ENCODE measurements around the gene TRIML1.

The TRIML1 gene, protein sequence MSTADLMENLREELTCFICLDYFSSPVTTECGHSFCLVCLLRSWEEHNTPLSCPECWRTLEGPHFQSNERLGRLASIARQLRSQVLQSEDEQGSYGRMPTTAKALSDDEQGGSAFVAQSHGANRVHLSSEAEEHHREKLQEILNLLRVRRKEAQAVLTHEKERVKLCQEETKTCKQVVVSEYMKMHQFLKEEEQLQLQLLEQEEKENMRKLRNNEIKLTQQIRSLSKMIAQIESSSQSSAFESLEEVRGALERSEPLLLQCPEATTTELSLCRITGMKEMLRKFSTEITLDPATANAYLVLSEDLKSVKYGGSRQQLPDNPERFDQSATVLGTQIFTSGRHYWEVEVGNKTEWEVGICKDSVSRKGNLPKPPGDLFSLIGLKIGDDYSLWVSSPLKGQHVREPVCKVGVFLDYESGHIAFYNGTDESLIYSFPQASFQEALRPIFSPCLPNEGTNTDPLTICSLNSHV

DNA sequence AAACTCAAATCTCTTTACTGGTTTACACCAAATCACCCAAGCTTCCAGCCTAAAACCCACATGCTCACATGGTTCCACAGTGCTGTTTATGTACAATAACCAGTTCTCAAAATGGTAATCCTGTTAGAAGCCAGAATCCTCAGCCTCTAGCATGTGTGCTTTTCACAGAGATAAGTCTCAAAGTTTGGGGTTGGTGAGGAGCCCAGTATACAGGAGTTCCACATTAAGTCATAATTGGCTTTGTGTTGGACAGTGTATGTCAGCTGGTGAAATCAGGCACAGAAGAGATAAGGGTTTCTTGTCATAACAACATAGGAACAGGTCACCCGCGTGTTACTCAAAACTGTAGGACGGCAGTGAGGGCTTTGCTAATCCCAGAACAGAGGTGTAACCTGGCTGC lies at the start of gene TRIML1:
TRIML1 (plus strand) TSS at position 301 of the 400 bp plus-strand sequence. CDS start 118 bp downstream, outside the sequence.
- in situ Hi-C loops (cut with MboI; ENCODE audit: low sequenced_read_pairs, unreplicated experiment): no loop called here
- TF ChIP-seq, protein P1, sequence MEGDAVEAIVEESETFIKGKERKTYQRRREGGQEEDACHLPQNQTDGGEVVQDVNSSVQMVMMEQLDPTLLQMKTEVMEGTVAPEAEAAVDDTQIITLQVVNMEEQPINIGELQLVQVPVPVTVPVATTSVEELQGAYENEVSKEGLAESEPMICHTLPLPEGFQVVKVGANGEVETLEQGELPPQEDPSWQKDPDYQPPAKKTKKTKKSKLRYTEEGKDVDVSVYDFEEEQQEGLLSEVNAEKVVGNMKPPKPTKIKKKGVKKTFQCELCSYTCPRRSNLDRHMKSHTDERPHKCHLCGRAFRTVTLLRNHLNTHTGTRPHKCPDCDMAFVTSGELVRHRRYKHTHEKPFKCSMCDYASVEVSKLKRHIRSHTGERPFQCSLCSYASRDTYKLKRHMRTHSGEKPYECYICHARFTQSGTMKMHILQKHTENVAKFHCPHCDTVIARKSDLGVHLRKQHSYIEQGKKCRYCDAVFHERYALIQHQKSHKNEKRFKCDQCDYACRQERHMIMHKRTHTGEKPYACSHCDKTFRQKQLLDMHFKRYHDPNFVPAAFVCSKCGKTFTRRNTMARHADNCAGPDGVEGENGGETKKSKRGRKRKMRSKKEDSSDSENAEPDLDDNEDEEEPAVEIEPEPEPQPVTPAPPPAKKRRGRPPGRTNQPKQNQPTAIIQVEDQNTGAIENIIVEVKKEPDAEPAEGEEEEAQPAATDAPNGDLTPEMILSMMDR (IDR thresholded peaks at IDR 0.05; ENCODE audit: borderline replicate concordance, control extremely low read depth, extremely low read depth, insufficient read depth, missing control alignments): no peak

DNA sequence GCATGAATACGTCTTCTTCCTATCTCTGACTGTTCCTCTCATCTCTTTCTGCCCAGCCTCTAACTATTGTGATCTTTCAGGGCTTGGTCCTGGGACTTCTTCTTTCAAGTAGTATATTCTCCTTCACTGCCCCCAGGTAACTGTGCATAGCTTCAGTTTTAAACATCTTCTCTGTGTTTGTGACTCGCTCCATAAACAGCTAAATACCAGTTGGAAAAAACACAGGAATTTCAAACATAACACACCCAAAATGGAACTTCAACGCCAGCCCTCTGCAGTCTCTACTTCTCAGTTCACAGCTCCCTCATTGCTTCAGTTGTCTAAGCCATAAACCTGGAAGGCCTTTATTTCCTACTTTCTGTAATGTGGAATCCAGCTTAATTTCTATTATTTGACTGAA lies 46.4 kb upstream of the TRIML1 start:
- TF ChIP-seq, protein P1 (IDR thresholded peaks at IDR 0.05; ENCODE audit: borderline replicate concordance, control extremely low read depth, extremely low read depth, insufficient read depth, missing control alignments): no peak
- in situ Hi-C loops (cut with MboI; ENCODE audit: low sequenced_read_pairs, unreplicated experiment): no loop called here
- DNase-seq (ENCODE audit: low spot score): no peak

More for the DNA sequence above, at the start of gene TRIML1:
- DNase-seq (ENCODE audit: low spot score): no peak

DNA sequence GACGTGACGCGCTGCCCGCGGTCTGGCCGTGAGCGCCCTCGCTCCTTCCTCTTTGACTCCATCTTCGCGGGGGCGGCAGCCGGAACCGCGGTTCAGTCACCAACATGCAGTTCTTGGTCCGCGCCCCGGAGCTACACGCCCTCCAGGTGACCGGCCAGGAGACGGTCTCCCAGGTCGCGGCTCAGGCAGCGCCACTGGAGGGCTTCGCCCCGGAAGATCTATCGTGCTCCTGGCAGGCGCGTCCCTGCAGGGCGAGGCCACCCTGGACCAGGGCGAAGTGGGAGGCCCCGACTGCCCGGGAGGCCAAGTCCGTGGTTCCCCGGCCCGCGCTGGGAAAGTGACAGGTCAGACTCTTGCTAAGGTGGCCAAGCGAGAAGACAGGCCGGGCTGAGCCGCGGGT lies 32.8 kb upstream of the TRIML1 start:
- in situ Hi-C loops (cut with MboI; ENCODE audit: low sequenced_read_pairs, unreplicated experiment): no loop called here
- TF ChIP-seq, protein P1 (IDR thresholded peaks at IDR 0.05; ENCODE audit: borderline replicate concordance, control extremely low read depth, extremely low read depth, insufficient read depth, missing control alignments): no peak
- DNase-seq (ENCODE audit: low spot score): no peak

DNA sequence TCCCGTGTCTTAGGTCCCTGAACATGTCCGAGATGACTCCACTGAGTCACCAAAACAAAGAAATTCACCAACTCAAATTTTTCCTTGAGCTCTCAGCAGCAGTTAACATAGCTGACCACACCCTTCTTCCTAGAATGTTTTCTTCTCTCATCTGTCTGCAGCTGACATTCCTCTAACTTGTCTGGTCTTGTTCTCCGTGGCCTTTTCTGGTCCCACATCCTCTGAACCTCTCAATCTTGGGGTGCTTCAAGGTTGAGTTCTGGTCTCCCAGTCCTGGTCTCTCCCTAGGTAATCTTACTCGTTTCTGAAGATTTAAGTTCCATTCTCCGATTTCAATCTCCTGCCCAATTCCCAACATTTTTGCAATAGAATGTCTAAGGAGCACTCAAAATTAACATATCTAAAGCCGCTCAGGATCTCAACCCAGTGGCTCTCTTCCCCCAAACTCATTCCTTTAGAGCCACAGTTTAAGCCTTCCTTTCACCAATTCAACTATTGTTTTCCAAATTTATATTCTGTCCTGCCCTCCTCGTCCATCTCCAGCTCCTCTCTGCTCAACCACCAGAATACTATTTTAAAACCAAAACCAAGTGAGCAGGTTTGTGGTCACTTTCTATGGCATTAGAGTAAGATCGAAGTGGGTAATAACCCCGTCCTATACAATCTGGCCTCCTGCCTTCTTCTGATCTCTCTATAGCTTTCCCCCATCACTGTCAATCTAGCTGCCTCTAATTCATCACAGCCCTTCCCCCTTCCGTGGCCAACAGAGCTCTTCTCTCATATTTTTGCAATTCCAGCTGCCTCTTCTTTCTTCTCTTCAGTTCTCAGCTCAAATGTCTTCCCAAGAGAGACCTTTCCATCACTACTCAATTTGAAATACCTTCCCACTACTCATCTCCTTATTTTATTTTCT lies 31.1 kb upstream of the TRIML1 start:
- in situ Hi-C loops (cut with MboI; ENCODE audit: low sequenced_read_pairs, unreplicated experiment): no loop called here
- TF ChIP-seq, protein P1 (IDR thresholded peaks at IDR 0.05; ENCODE audit: borderline replicate concordance, control extremely low read depth, extremely low read depth, insufficient read depth, missing control alignments): no peak
- DNase-seq (ENCODE audit: low spot score): no peak

DNA sequence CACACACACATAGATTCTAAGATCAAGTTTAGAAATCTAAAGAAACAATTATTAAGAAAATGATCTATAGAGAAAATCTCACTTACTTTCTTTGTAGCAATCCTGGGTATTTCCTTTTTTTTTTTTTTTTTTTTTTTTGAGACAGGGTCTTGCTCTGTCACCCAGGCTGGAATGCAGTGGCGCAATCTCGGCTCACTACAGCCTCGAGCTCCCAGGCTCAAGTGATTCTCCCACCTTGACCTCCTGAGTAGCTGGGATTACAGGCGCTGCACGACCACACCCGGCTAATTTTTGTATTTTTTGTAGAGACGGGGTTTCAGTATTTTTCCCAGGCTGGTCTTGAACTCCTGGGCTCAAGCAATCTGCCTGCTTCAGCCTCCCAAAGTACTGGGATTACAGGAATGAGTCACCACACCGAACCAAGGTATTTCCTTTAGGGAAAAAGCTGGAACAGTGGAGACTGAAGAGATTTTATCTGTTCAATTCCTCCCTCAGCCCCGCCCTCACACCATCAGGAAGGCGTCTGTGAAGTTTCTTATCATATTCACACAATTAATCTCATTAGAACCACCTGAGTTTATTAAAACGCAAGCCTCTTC lies 30.0 kb upstream of the TRIML1 start, which contains the start of gene TRIML2:
TRIML2 (minus strand) TSS at position 447 of the 599 bp plus-strand sequence. CDS start 4,235 bp downstream, outside the sequence.
- TF ChIP-seq, protein P1 (IDR thresholded peaks at IDR 0.05; ENCODE audit: borderline replicate concordance, control extremely low read depth, extremely low read depth, insufficient read depth, missing control alignments): no peak
- in situ Hi-C loops (cut with MboI; ENCODE audit: low sequenced_read_pairs, unreplicated experiment): no loop called here
- no peak for DNase-seq (ENCODE audit: low spot score)

DNA sequence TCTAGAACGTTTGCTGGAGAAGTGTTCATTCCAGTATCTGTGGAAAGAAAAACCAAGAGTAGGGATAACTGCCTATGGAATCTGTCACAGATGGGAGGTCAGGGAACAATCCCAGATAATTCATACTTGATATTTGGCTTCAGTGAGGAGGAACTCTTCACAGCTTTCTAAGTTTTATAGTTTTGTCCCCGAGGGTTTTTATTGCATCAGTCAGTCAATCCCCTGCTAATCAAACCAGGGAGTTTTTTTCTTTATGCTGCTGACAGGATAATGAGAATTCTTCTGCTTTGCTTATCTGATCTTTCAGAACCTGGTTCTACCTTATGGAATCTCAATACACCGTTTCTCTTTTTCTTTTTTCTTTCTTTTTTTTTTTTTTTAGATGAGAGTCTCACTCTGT lies 29.2 kb upstream of the TRIML1 start:
- in situ Hi-C loops (cut with MboI; ENCODE audit: low sequenced_read_pairs, unreplicated experiment): no loop called here

More for the DNA sequence above, 29.2 kb upstream of the TRIML1 start:
- TF ChIP-seq, protein P1 (IDR thresholded peaks at IDR 0.05; ENCODE audit: borderline replicate concordance, control extremely low read depth, extremely low read depth, insufficient read depth, missing control alignments): no peak
- DNase-seq (ENCODE audit: low spot score): no peak
